ENCODE measurements around the gene CYB5D1.
"Not testable (repeated sequence)": the region's sequence is repeated elsewhere in the genome, so short reads cannot be mapped to it uniquely, and the experiment has no call there.

CYB5D1 gene

GRCh38 chr17:7856811-7857712 is 741 bp upstream of the CYB5D1 start, which contains the start of gene NAA38:
TSS of gene NAA38 (minus strand) at chr17:7857559. CDS start at chr17:7857463, 96 bp downstream.
- peak; percentile 98 for DNase-seq

GRCh38 chr17:7858522-7858810 is 663 bp downstream of the CYB5D1 start:
- DNase-seq = peak; percentile 7

GRCh38 chr17:7859028-7859427 is 1.2 kb downstream of the CYB5D1 start:
- no peak for DNase-seq

GRCh38 chr17:7862692-7863437 is 5.1 kb downstream of the CYB5D1 start:
- peak; percentile 22 for DNase-seq

- DNase-seq = not testable (repeated sequence)
Measured at GRCh38 chr17:7864384-7864783, 6.6 kb downstream of the CYB5D1 start.

GRCh38 chr17:7864995-7865650 is 7.3 kb downstream of the CYB5D1 start:
- DNase-seq = no peak

GRCh38 chr17:7867881-7868329 is 10.1 kb downstream of the CYB5D1 start:
- DNase-seq = no peak

GRCh38 chr17:7873051-7873450 is 15.2 kb downstream of the CYB5D1 start:
- DNase-seq = no peak

- DNase-seq = no peak
Measured at GRCh38 chr17:7875804-7876370, 18.1 kb downstream of the CYB5D1 start.

- no peak for DNase-seq
Measured at GRCh38 chr17:7878234-7878633, 20.4 kb downstream of the CYB5D1 start.

GRCh38 chr17:7880076-7880868 is 22.5 kb downstream of the CYB5D1 start:
- no peak for DNase-seq

- no peak for DNase-seq
Measured at GRCh38 chr17:7881276-7882054, 23.7 kb downstream of the CYB5D1 start.

- no peak for DNase-seq
Measured at GRCh38 chr17:7882068-7882467, 24.3 kb downstream of the CYB5D1 start.

- no peak for DNase-seq
Measured at GRCh38 chr17:7882629-7883028, 24.8 kb downstream of the CYB5D1 start.

GRCh38 chr17:7883781-7884386 is 26.1 kb downstream of the CYB5D1 start:
- DNase-seq = no peak

GRCh38 chr17:7884581-7885366 is 27.0 kb downstream of the CYB5D1 start:
- no peak for DNase-seq

- no peak for DNase-seq
Measured at GRCh38 chr17:7885367-7886226, 27.8 kb downstream of the CYB5D1 start.

GRCh38 chr17:7886227-7887037 is 28.6 kb downstream of the CYB5D1 start:
- no peak for DNase-seq
